IPS DF 19.7 (cell line): Measurements from ENCODE around the gene CIART.
"Not testable (repeated sequence)": the region's sequence is repeated elsewhere in the genome, so short reads cannot be mapped to it uniquely, and the experiment has no call there.

ENCODE experiments used
- DNase-seq: peaks from one replicate; pipeline ENCODE4 v3.0.0-alpha.2; 2013; ENCODE audit warnings: low read depth, low spot score

Gene CIART

GRCh38 chr1:150309758-150310508 lies 27.6 kb downstream of the CIART start:
- DNase-seq, result no peak

- DNase-seq, result no peak
These were observed 29.4 kb downstream of the CIART start for GRCh38 chr1:150311762-150312161.

- not testable (repeated sequence) for DNase-seq
These were observed 32.3 kb downstream of the CIART start for GRCh38 chr1:150314691-150315090.

GRCh38 chr1:150320667-150320978 lies 38.3 kb downstream of the CIART start:
- DNase-seq, result no peak

GRCh38 chr1:150321826-150322166 lies 39.4 kb downstream of the CIART start:
- DNase-seq, result no peak

GRCh38 chr1:150322310-150322709 lies 40.0 kb downstream of the CIART start:
- no peak for DNase-seq

GRCh38 chr1:150332651-150333290 lies 50.4 kb downstream of the CIART start:
- no peak for DNase-seq
